ENCODE data around the gene BBS1.

Gene BBS1

DNA sequence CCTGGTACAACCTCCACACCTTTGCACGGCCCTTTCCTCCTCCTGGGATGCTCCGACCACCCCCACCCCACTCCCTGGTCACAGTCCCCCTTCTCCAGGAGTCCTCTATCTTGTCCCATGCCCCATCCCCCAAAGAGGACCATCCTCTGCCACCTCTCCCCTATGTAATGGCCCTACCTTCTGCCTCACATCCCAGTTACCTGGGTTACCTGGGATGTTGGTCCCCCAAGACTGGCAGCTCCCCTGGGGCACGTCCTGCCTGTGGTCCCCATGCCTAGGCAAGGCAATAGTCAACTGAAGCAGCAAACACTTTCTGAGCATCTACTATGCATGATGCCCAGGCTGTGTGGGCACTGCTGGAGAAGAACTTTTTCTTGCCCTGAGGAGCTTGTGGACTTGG, 45.0 kb downstream of the BBS1 start:
- DNase-seq = no peak

DNA sequence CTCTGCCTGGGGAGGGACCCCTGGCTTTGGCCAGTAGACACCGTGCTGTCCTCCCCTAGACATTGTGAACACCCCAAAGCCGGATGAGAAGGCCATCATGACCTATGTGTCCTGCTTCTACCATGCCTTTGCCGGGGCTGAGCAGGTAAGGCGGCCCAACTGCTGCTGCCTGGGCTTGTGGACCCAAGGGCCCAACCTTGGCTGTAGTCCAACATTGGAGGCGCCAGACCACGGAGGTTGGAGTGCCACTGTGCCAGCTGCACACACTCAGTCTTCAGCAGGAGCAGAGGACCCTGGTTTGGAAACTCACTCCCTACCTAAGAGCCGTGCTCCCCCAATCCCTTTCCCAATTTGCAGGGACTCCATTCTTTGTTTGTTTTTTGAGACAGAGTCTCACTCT, 45.7 kb downstream of the BBS1 start:
- DNase-seq = no peak

- DNase-seq = no peak
These were observed 47.4 kb downstream of the BBS1 start for GRCh38 chr11:66557733-66558326.

- DNase-seq = no peak
These were observed 48.9 kb downstream of the BBS1 start for GRCh38 chr11:66559142-66559865.

DNA sequence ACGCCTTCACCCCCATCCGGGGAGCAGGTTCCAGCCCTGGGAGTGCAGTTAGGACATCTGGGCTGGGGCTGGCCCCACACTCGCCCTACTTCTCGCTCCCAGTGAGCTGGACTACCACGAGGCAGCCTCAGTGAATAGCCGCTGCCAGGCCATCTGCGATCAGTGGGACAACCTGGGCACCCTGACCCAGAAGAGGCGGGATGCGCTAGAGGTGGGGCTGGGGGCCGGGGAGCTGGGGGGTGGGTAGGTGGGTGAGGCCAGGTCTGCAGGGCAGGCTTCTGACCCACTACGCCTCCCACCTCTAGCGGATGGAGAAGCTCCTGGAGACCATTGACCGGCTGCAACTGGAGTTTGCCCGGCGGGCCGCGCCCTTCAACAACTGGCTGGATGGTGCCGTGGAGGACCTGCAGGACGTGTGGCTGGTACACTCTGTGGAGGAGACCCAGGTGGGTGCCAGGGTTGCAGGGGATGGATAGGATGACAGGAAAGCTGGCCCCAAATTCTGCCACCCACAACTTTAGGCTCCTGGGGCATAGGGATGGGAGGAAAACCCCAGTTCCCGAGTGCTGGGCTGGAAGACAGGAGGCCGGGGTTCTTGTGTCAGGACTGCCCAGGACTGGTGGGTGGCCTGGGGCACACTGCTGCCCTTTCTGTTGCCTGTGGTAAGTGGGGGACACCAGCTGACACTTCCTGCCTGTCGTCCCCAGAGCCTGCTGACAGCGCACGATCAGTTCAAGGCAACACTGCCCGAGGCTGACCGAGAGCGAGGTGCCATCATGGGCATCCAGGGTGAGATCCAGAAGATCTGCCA, 49.6 kb downstream of the BBS1 start:
- no peak for DNase-seq

GRCh38 chr11:66561178-66561974, 50.9 kb downstream of the BBS1 start:
- no peak for DNase-seq

DNA sequence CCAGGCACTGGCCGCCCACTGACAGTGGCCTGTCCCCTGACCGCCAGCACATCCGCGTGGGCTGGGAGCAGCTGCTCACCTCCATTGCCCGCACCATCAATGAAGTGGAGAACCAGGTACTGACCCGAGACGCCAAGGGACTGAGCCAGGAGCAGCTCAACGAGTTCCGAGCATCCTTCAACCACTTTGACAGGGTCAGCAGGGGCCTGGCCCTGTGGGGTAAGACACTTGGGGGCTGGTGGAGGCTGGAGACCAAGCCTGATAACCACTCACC, 51.5 kb downstream of the BBS1 start:
- DNase-seq = no peak

DNA sequence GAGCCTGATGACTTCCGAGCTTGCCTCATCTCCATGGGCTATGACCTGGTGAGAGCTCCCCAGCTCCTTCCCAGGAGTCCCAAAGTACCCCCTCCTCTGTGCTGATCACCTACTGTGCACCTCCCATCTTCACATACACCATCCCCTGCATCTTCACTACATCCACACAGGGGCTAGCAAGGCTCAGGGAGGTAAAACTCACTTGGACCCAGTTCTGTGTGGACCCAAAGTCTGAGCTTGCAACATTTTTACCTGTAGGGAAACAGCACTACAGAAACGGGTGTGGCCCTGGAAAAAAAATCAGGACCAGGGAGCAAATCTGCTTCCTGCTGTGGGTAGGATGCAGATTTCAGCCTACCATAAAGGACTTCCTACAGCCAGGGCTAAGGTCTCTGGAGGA, 51.8 kb downstream of the BBS1 start:
- no peak for DNase-seq

DNA sequence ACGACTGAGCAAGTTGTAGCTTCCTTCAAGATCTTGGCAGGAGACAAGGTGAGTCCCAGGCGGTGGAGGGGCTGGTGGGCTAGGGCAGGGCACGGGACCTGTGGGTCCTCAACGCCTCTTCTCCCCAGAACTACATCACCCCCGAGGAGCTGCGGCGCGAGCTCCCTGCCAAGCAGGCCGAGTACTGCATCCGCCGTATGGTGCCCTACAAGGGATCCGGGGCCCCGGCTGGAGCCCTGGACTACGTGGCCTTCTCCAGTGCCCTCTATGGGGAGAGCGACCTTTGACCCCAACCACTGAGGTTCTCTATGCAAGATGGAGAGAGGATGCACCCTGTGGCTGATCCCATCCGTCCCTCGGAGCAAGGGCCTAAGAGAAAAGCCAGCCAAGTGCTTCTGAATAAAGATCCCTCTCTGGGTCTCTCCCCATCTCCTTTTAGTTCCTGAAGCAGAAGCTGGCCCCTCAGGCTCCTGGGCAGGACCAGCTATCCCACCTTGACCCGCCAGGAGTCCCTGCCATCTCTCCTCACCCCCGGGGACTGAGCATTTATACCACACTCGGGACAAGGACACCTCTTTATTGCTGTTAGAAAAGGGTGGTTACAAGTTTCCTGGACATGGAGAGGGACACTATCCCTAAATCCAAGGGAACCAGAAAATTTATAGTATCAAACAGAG, 52.6 kb downstream of the BBS1 start:
- DNase-seq = no peak

- DNase-seq = no peak
These were observed 53.4 kb downstream of the BBS1 start for GRCh38 chr11:66563832-66564231.

GRCh38 chr11:66564538-66564937, 54.1 kb downstream of the BBS1 start:
- no peak for DNase-seq

GRCh38 chr11:66564984-66565383, 54.5 kb downstream of the BBS1 start:
- DNase-seq = no peak

DNA sequence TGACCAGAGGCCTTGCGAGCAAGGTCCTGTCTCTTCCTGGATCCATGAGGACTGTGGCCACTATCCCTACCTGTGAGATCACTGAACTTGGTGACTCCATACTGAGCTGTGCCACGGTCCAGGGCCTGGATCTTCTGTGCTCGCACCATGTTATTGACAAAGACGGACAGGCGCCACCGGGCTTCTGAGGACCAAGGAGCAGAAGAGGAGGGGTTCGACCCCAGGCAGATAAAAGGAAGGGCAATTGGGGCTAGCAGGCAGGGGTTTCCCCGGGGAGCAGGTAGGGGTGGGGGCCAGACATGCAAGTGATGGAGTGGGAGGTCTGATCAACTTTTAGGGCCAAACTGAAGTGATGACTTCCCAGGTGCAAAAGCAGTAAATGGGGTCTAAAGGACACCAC, 55.8 kb downstream of the BBS1 start:
- no peak for DNase-seq

DNA sequence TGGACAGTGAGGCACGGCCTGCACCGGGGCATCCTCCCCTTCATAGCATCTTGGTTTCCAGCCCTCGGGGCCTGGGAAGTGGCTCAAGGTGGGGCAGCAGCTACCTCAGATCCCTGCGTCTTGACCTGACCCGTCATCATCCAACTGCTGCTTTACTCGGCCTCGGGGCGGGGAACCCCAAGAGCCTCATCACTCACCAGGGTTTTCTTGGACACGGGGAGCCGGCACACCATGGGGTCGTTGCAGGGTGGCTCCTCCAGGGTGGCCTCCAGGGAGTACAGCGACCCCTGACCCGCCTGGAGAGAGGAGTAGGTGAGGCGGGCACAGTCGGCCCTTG, 57.3 kb downstream of the BBS1 start:
- no peak for DNase-seq

- DNase-seq = peak; percentile 49
These were observed 57.9 kb downstream of the BBS1 start, which contains the start of gene CTSF for GRCh38 chr11:66568124-66568916. CTSF (minus strand) TSS chr11:66568606; CDS start chr11:66568486, 120 bp downstream.

DNA sequence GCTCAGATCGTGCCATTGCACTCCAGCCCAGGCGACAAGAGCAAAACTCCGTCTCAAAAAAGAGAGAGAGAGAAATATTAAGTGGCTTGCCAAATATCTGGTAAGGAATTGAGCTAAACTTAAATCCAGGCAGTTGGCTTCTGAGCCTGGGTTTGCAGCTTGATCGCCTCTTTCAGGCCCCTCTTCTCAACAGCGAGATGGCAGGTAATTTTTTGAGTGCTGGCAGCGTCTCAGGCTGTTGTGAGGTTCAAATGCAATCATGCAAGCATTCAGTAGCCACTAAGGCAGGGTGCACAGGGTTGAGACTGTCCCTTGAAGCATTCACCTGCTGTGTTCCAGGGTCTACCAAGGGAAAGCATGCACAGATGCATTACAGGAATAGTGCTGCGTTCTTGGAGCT, 58.6 kb downstream of the BBS1 start:
- DNase-seq = no peak

GRCh38 chr11:66570079-66570849, 59.8 kb downstream of the BBS1 start:
- DNase-seq = no peak

DNA sequence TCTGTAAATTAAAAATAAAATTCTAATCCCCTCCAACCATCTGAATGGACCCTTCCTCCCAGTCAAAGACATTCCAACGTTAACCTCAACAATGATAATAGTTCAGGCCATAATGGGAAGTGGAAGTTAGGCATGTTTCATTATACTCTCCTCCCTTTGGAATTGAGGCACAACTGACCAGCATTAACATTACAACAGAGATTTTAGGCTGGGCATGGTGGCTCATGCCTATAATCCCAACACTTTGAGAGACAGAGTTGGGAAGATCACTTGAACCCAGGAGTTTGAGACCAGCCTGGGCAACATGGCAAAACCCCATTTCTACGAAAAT, 60.4 kb downstream of the BBS1 start:
- DNase-seq = no peak

DNA sequence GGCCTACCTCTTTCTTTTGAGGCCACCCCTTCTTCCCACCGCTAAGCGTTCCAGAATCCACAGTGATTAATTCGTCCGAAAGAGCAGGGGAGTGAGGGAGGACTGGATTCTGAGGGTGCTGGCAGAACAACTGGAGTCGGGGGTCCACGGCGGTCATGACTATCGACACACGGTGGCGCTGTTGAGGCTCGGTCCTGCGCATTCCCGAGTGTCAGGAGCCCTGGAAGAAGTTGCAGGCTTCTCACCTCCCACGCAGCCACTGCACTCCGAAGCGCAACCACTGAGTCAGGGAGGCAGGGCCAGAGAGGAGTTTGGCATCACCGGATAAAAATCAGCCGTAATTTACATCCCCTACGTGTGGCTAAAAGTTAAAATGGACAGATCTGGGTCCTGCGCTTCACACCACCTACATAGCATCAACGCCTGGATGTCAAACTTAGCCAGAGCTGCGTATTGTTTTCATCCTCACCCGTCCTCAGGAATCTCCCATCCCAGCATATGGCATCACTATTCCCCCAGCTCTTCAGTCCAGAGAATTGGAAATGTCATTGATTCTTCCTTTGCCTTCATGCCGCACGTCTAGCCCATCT, 68.7 kb downstream of the BBS1 start:
- DNase-seq = peak; percentile 46

DNA sequence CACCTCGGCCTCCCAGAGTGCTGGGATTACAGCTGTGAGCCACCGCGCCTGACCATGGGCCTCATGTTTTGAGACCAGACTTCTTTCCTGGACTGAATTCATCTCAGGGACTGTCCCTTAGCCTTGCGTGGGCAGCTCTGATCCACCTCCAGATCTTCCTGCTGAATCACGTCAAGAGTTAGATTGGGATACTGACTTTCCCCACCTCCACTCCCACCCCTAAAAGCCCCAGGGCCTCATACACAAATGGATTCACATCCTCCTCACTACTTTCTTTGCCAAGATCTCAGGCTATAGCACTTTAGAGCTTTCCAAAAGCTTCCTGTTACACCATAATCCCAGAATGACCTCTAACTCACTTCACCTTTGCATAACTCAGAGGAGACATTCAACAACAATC, 70.4 kb downstream of the BBS1 start:
- DNase-seq = no peak

DNA sequence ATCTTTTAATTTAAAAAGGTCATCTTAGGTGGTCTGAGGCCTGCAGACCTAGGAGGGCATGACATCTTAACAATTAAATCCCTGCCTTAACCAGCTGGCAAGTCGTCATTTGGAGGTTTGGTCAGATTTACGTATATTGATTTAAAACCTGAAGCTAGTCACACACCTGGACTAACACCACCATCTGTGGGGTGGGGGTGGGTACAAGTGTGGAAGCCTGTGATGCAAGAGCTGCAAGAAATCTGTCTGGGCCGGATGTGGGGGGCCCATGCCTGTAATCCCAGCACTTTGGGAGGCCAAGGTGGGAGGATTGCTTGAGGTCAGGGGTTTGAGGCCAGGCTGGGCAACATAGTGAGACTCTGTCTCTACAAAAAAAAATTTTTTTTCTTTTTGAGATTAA, 70.8 kb downstream of the BBS1 start:
- no peak for DNase-seq

All from NCI-H526 treated with DMSO at 0.1 percent for 48 hours (cell line).